ENCODE measurements around the gene IGLL5. TPM values are rescaled to one million over a fixed set of nuclear protein-coding genes. Genes with fewer than 3 reads are reported as not detected.
A peak's percentile ranks its signal among the peaks of the same experiment; 100 is the strongest.
"Not testable (repeated sequence)": the region's sequence is repeated elsewhere in the genome, so short reads cannot be mapped to it uniquely, and the experiment has no call there.

IGLL5 gene
- total RNA-seq, 1 donor, result 2.0 TPM

- no peaks in the 10 kb centered on the region for H3K9me3 ChIP-seq (ENCODE audit: low read depth, low read length)
- H3K4me3 ChIP-seq (ENCODE audit: low read length), result peak overlapping the region; percentile 39
- peaks cover 16% of the 10 kb centered on the region for H3K4me1 ChIP-seq (ENCODE audit: insufficient read depth, low read length)
- no peaks in the 10 kb centered on the region for H3K27me3 ChIP-seq (ENCODE audit: insufficient read depth, low read length)
These were observed 1.1 kb downstream of the IGLL5 start for GRCh38 chr22:22888571-22889353.

DNA sequence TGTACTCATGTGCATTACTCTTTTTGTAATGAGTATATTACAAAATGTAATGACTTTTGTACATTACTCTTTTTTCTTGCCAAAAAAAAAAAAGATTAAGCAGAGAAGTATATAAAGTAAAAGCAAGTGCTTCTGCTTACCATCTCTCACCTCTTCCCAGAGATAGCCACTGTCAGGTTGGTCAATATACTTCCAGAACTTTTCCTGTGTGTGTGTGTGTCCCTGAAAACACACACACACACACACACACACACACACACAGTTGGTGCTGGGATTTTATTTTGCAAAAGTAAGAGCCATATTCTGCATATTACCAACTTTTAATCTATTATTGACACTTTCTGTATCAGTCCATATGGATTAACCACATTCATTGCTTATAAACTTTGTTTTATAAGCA is 2.5 kb downstream of the IGLL5 start:
- peaks cover 3% of the 10 kb centered on the region for H3K4me1 ChIP-seq (ENCODE audit: insufficient read depth, low read length)
- H3K9me3 ChIP-seq (ENCODE audit: low read depth, low read length), result no peaks in the 10 kb centered on the region
- peak overlapping the region; percentile 39 for H3K4me3 ChIP-seq (ENCODE audit: low read length)
- H3K27me3 ChIP-seq (ENCODE audit: insufficient read depth, low read length), result no peaks in the 10 kb centered on the region

GRCh38 chr22:22891139-22891621 is 3.6 kb downstream of the IGLL5 start:
- Histone ChIP-seq H3K4me3 (ENCODE audit: low read length) (no peak overlapping the region), H3K27me3 (ENCODE audit: insufficient read depth, low read length) (no peaks in the 10 kb centered on the region), H3K4me1 (ENCODE audit: insufficient read depth, low read length) (no peaks in the 10 kb centered on the region), H3K9me3 (ENCODE audit: low read depth, low read length) (no peaks in the 10 kb centered on the region)

GRCh38 chr22:22892096-22893052 is 4.8 kb downstream of the IGLL5 start:
- H3K4me1 ChIP-seq (ENCODE audit: insufficient read depth, low read length), result no peaks in the 10 kb centered on the region
- H3K4me3 ChIP-seq (ENCODE audit: low read length), result no peak overlapping the region
- H3K27me3 ChIP-seq (ENCODE audit: insufficient read depth, low read length), result no peaks in the 10 kb centered on the region
- H3K9me3 ChIP-seq (ENCODE audit: low read depth, low read length), result no peaks in the 10 kb centered on the region

GRCh38 chr22:22893077-22893805 is 5.6 kb downstream of the IGLL5 start:
- Histone ChIP-seq H3K9me3 (ENCODE audit: low read depth, low read length) (no peaks in the 10 kb centered on the region), H3K4me1 (ENCODE audit: insufficient read depth, low read length) (no peaks in the 10 kb centered on the region), H3K27me3 (ENCODE audit: insufficient read depth, low read length) (no peaks in the 10 kb centered on the region), H3K4me3 (ENCODE audit: low read length) (no peak overlapping the region)

- no peaks in the 10 kb centered on the region for H3K4me1 ChIP-seq (ENCODE audit: insufficient read depth, low read length)
- H3K9me3 ChIP-seq (ENCODE audit: low read depth, low read length), result no peaks in the 10 kb centered on the region
- H3K27me3 ChIP-seq (ENCODE audit: insufficient read depth, low read length), result no peaks in the 10 kb centered on the region
- H3K4me3 ChIP-seq (ENCODE audit: low read length), result peak overlapping the region; percentile 9
These were observed 6.5 kb downstream of the IGLL5 start for GRCh38 chr22:22893891-22894739.

DNA sequence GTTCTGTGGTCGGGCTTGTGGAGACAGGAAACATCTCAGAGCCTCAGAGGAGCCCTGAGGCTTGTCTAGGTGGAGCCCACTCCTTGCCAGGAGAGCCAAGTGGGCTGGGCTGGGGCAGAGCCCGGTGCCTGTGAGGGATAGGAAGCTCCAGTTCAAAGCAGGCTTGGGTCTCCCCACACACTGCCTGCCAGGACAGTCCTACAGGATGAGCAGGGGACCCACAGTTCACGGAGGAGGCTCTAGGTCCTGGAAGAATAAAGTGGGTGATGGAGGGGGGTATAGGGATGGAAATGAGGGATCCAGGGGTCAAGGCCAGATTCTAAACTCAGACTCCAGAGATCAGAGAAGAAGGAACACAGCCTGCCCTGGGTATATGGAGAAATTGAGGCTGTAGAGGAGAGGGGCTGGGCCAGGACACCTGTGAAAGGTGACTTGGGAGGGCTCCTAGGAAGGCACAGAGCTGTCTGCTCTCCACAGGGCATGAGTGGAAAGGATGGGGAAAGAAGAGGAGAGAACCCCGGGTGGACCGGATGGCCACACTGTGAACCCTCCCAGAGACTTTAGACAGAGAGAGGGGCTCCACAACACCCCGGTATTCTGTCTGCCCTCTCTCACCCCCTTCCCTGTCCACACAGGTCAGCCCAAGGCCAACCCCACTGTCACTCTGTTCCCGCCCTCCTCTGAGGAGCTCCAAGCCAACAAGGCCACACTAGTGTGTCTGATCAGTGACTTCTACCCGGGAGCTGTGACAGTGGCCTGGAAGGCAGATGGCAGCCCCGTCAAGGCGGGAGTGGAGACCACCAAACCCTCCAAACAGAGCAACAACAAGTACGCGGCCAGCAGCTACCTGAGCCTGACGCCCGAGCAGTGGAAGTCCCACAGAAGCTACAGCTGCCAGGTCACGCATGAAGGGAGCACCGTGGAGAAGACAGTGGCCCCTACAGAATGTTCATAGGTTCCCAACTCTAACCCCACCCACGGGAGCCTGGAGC is 7.4 kb downstream of the IGLL5 start:
- Histone ChIP-seq H3K4me3 (ENCODE audit: low read length) (no peak overlapping the region), H3K9me3 (ENCODE audit: low read depth, low read length) (no peaks in the 10 kb centered on the region), H3K4me1 (ENCODE audit: insufficient read depth, low read length) (no peaks in the 10 kb centered on the region), H3K27me3 (ENCODE audit: insufficient read depth, low read length) (no peaks in the 10 kb centered on the region)

DNA sequence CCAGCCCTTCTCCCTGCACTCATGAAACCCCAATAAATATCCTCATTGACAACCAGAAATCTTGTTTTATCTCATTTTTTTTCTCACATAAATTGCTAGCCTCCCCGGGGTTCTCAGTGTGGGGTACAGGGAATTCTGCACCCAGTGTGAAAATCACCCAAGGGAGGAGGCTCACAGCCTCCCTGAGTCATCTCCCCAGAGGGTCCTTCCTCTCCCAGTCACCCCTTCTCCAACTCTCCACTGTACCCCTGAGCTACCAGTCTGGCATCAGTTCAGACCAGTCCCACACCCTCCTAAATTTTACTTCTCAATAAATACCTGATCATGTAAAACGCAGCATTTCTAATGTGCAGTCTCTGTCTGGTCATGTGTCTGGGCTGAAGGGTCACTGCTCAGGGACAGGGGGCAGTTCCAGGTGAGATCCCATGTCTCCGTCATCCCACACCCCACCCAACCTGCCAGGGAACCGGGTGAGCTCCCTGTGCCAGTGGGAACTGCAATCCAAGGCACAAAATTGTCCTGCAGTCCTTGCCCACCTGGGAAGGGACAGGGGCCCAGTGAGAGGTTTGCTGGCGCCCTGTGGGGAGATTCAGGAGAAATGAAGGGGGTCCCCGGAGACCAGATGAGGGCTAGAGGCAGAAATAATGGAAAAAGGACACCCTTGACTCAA is 8.3 kb downstream of the IGLL5 start:
- Histone ChIP-seq H3K9me3 (ENCODE audit: low read depth, low read length) (no peaks in the 10 kb centered on the region), H3K4me1 (ENCODE audit: insufficient read depth, low read length) (no peaks in the 10 kb centered on the region), H3K27me3 (ENCODE audit: insufficient read depth, low read length) (no peaks in the 10 kb centered on the region), H3K4me3 (ENCODE audit: low read length) (no peak overlapping the region)

- Histone ChIP-seq H3K4me3 (ENCODE audit: low read length) (no peak overlapping the region), H3K4me1 (ENCODE audit: insufficient read depth, low read length) (no peaks in the 10 kb centered on the region), H3K9me3 (ENCODE audit: low read depth, low read length) (no peaks in the 10 kb centered on the region), H3K27me3 (ENCODE audit: insufficient read depth, low read length) (no peaks in the 10 kb centered on the region)
These were observed 9.0 kb downstream of the IGLL5 start for GRCh38 chr22:22896601-22897000.

- H3K4me3 ChIP-seq (ENCODE audit: low read length), result no peak overlapping the region
- H3K9me3 ChIP-seq (ENCODE audit: low read depth, low read length), result no peaks in the 10 kb centered on the region
- no peaks in the 10 kb centered on the region for H3K27me3 ChIP-seq (ENCODE audit: insufficient read depth, low read length)
- H3K4me1 ChIP-seq (ENCODE audit: insufficient read depth, low read length), result no peaks in the 10 kb centered on the region
These were observed 9.5 kb downstream of the IGLL5 start for GRCh38 chr22:22897091-22897490.

GRCh38 chr22:22897947-22898346 is 10.3 kb downstream of the IGLL5 start:
- no peaks in the 10 kb centered on the region for H3K4me1 ChIP-seq (ENCODE audit: insufficient read depth, low read length)
- H3K9me3 ChIP-seq (ENCODE audit: low read depth, low read length), result no peaks in the 10 kb centered on the region
- no peak overlapping the region for H3K4me3 ChIP-seq (ENCODE audit: low read length)
- H3K27me3 ChIP-seq (ENCODE audit: insufficient read depth, low read length), result no peaks in the 10 kb centered on the region

GRCh38 chr22:22898411-22898950 is 10.9 kb downstream of the IGLL5 start:
- H3K4me3 ChIP-seq (ENCODE audit: low read length); H3K9me3 ChIP-seq (ENCODE audit: low read depth, low read length); H3K4me1 ChIP-seq (ENCODE audit: insufficient read depth, low read length); H3K27me3 ChIP-seq (ENCODE audit: insufficient read depth, low read length): not testable (repeated sequence)
